SU-DHL-6 (cell line): ENCODE data around the gene SPEF1.

ENCODE experiments used
- CTCF ChIP-seq: fragments of 200-600 bp; sonication (generic); IDR thresholded peaks from one replicate; pipeline ENCODE4 v1.5.1; 2017; ENCODE audit warnings: antibody characterized with exemption, mild to moderate bottlenecking, low read length, moderate library complexity; ENCODE audit not compliant: insufficient read depth, poor library complexity, severe bottlenecking
- EZH2phosphoT487 ChIP-seq: fragments of 200-600 bp; sonication (generic), shearing (Covaris generic); conservative IDR thresholded peaks from 2 replicates; pipeline ENCODE4 v1.6.1; 2018; ENCODE audit warnings: mild to moderate bottlenecking, antibody characterized with exemption, low read length, moderate library complexity, mixed read lengths

GRCh38 chr20:3826420-3826819 is 45.2 kb upstream of the SPEF1 start:
- TF ChIP-seq CTCF (no peak), EZH2phosphoT487 (no peak)
